Transverse colon (tissue), 4 donors: ENCODE data around the gene MTA1. TPM values are rescaled to one million over a fixed set of nuclear protein-coding genes. Genes with fewer than 3 reads are reported as not detected.

Experiments
- DNase-seq: peaks from one replicate; pipeline ENCODE4 v3.0.0-alpha.2; 2019
- H3K27ac ChIP-seq, 4 donors: fragments of 200-600 bp; sonication (generic); 2 replicates each; pipeline ENCODE4 v1.5.1; 2016 to 2018; ENCODE audit warnings: inconsistent platforms in 4 of 4
- H3K27me3 ChIP-seq: fragments of 200-600 bp; sonication (generic); 2 replicates; pipeline ENCODE4 v1.5.1; 2017; ENCODE audit warnings: inconsistent platforms
- H3K36me3 ChIP-seq, 4 donors: fragments of 200-600 bp; sonication (generic); 2 replicates each; pipeline ENCODE4 v1.5.1; 2017 to 2019; ENCODE audit warnings: inconsistent platforms in 4 of 4
- H3K4me1 ChIP-seq, 4 donors: fragments of 200-600 bp; sonication (generic); 2 replicates each; pipeline ENCODE4 v1.5.1; 2017 to 2020; ENCODE audit warnings: inconsistent platforms in 4 of 4
- H3K4me3 ChIP-seq, 4 donors: fragments of 200-600 bp; sonication (generic); 1 replicate in 1 of 4; 2 replicates in 3 of 4; pipeline versions ENCODE4 v1.5.1 to v1.6.1; 2017 to 2019; ENCODE audit warnings: inconsistent platforms in 4 of 4
- H3K9me3 ChIP-seq, 2 donors: fragments of 200-600 bp; sonication (generic); 2 replicates each; pipeline ENCODE4 v1.5.1; 2017 to 2019; ENCODE audit warnings: inconsistent platforms in 2 of 2
- EP300 ChIP-seq: sonication (generic); formaldehyde crosslinking; IDR thresholded peaks from one replicate; pipeline ENCODE4 v1.6.1; 2017; ENCODE audit warnings: antibody characterized with exemption, low read depth
- POLR2A ChIP-seq: fragments of 450-650 bp; IDR thresholded peaks from one replicate; pipeline ENCODE4 v1.6.1; 2016; ENCODE audit warnings: antibody characterized with exemption, mild to moderate bottlenecking, moderate library complexity
- POLR2AphosphoS5 ChIP-seq, 3 donors: sonication (generic); formaldehyde crosslinking; IDR thresholded peaks; one replicate each; pipeline ENCODE4 v1.6.1; 2016; ENCODE audit warnings: antibody characterized with exemption in 3 of 3
- WGBS, 2 donors: methylation state at CpG; one replicate each; pipeline ENCODE4 v1.1.5; 2018; ENCODE audit warnings: low coverage in 1 of 2; 5-methylcytosine and 5-hydroxymethylcytosine counted together
- in situ Hi-C, 4 donors: fragments of 200-750 bp; cut with MboI; loops; one replicate each; pipeline versions ENCODE4 v1.15.0 to v1.15.1; 2017; ENCODE audit warnings: low sequenced_read_pairs in 3 of 4, low pct_ligation_motif_present in 1 of 4, low pct_unique_long_range_greater_than_20kb in 1 of 4
- intact Hi-C: fragments of 100-400 bp; cut with DNase I; formaldehyde crosslinking; loops from one replicate; pipeline ENCODE4 v1.15.1; 2023; ENCODE audit warnings: low total_unique reads
- total RNA-seq, 4 donors: library from RNA; depleted of rRNA; stranded (reverse); fragments of >200 nt; gene quantifications; one replicate each; pipeline ENCODE4 v1.1.0, GENCODE V29; 2016
- TF ChIP-seq, protein P1 (sequence below), 5 experiments: fragments of 200-600 bp in 3 of 5; fragments of 450-650 bp in 2 of 5; sonication (generic) in 3 of 5; IDR thresholded peaks; 1 replicate in 2 of 5; 2 replicates in 3 of 5; pipeline ENCODE4 v1.5.1; 2016 to 2017; ENCODE audit warnings: antibody characterized with exemption in 5 of 5, inconsistent platforms in 3 of 5, mild to moderate bottlenecking in 2 of 5, moderate library complexity in 1 of 5

MTA1 gene
- total RNA-seq, 4 donors from 2014 or later: 79.4 to 293 (median 106) TPM

DNA sequence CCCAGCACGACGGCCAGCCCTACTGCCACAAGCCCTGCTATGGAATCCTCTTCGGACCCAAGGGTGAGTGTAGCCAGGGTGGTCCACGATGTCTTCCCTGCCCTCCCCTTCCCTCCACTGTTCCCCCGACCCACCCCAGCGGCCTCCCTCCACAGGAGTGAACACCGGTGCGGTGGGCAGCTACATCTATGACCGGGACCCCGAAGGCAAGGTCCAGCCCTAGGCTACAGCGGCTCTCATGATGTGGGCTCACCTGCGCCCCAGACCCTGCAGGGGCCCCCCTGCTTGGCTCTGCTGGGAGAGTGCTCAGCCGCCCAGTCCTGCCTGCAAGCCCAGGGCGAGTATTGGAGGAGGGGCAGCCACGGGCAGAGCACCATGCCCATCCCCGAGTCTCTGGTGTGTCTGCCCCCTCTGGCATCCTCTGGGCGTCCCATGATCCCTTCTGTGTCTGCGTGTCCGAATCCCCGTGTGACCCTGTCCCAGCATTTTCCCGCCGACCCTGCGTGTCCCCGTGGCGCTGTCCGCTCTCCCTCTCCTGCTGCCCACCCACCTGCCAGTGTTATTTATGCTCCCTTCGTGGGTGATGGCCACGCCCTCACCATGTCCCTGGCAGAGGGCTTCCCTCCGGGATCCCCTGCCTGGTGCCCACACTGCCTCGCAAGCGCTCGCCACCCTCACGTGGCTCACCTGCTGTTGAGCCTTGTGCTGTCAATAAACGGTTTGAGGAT, 60.0 kb downstream of the MTA1 start:
- Histone ChIP-seq H3K36me3 (no peaks in the 10 kb centered on the region), H3K4me1 (peaks cover 40 to 83% (median 63%) of the 10 kb centered on the region in 4 donors), H3K27ac (peak overlapping the region in 3 of 4 donors; percentile 98 to 99 (median 99)), H3K9me3 (no peaks in the 10 kb centered on the region), H3K4me3 (no peak overlapping the region), H3K27me3 (peaks cover 57% of the 10 kb centered on the region)
- intact Hi-C loops: loop anchor here (2.0 to 5.0 kb wide), 2 partner anchors 48 to 109 kb away; partner anchors contain the start of gene TMEM121
- DNase-seq: no peak
- TF ChIP-seq POLR2AphosphoS5 (IDR thresholded peaks at IDR 0.05): no peak
- in situ Hi-C loops: no loop called here
- 41% methylated on average over 32 of the region's 34 CpGs; no CpG with 5 or more reads in 1 of the 2 donors for WGBS, 2 donors

DNA sequence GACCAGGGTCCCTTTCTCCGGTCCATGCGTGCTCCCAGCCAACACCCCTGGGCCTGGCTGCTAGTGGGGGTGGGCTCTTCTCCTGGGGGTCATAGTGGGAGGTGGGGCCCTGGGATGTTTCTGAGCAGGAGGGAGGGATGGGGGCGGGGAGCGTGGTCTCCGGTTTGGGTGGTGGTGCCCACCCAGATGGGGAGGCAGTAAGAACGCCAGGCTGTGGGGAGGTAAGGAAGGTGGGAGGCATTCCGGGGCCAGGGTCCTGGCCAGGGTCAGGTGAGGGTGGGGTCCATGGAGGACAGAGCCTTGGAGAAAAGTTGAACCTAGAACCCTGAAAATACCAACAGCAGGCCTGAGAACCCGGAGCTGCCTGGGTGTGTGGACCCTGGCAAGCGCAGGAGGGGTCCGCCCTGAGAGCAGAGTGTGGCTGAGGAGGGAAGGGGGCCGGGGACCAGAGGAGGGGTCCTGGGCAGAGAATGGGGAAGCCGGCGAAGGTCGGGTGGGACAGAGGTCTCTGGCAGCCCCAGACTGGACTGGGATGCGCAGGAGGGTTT, 60.6 kb downstream of the MTA1 start:
- TF ChIP-seq POLR2AphosphoS5 (IDR thresholded peaks at IDR 0.05): no peak
- no peak for TF ChIP-seq EP300
- no peak for TF ChIP-seq POLR2A
- TF ChIP-seq, protein P1, sequence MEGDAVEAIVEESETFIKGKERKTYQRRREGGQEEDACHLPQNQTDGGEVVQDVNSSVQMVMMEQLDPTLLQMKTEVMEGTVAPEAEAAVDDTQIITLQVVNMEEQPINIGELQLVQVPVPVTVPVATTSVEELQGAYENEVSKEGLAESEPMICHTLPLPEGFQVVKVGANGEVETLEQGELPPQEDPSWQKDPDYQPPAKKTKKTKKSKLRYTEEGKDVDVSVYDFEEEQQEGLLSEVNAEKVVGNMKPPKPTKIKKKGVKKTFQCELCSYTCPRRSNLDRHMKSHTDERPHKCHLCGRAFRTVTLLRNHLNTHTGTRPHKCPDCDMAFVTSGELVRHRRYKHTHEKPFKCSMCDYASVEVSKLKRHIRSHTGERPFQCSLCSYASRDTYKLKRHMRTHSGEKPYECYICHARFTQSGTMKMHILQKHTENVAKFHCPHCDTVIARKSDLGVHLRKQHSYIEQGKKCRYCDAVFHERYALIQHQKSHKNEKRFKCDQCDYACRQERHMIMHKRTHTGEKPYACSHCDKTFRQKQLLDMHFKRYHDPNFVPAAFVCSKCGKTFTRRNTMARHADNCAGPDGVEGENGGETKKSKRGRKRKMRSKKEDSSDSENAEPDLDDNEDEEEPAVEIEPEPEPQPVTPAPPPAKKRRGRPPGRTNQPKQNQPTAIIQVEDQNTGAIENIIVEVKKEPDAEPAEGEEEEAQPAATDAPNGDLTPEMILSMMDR (IDR thresholded peaks at IDR 0.05): no peak
- Histone ChIP-seq H3K9me3 (no peaks in the 10 kb centered on the region), H3K4me1 (peaks cover 34 to 80% (median 60%) of the 10 kb centered on the region in 4 donors), H3K4me3 (no peak overlapping the region), H3K36me3 (no peaks in the 10 kb centered on the region), H3K27me3 (peaks cover 50% of the 10 kb centered on the region), H3K27ac (peak overlapping the region; percentile 91 to 99 (median 98))
- intact Hi-C loops (loop anchor here (2.0 to 5.0 kb wide), 2 partner anchors 47 to 109 kb away; partner anchors contain the start of gene TMEM121), in situ Hi-C loops (no loop called here)
- WGBS, 2 donors: 43 to 48% methylated on average over 5 to 15 of the region's 15 CpGs
- no peak for DNase-seq

DNA sequence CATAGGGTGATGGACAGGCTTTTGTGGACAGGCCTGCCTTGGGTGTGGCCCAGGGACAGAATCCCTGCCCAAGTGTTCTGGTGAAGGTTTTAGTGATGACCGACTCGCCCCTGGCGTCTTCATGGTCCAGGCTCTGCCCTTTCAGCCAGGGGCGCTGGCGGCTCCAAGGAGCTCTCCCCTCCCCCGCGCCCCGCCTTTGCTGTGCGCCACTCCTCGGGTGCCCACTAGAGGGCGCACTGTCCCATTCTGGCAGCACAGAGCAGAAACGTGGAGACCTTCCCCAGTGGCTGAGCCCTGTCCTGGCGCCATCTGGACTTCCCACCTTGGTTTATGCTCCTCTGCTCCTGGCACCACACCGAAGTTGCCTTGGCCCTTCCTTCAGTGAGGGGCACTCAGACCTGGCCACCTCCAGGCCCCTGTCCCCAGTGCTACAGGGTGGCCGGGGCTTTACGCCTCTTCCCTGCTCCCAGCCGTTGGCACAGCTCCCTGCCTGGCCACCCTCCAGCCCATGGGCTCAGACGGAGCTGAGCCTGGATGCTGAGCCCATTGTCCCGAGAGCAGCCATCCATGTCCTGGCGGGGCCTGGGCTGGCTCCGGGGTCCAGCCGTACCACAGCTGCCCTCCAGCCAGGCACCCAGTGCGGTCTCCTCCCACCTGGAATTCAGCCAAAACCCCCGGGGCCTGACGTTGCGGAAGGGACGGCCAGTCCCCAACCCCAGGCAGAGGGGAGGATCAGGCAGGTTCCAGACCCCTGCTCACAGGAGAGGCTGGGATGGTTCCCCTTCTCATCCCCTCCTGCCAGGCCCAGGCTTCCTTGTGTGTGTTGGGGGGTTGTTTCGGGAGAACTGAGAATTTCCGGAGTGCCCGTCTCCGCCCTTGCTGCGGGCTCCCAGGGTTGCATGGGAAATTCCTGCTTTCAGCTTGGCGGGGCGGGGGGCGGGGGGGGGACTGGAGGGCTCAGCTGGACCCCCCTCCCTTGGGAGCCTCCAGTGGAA, 61.5 kb downstream of the MTA1 start:
- TF ChIP-seq POLR2AphosphoS5 (IDR thresholded peaks at IDR 0.05) (peak in 2 of 3 donors; percentile 76 to 78), POLR2A (peak; percentile 42), EP300 (no peak)
- TF ChIP-seq, protein P1 (IDR thresholded peaks at IDR 0.05): peak; percentile 99 to 100 (median 99)
- H3K27ac ChIP-seq: peak overlapping the region; percentile 91 to 99 (median 98)
- intact Hi-C loops: loop anchor here (2.0 to 5.0 kb wide), 2 partner anchors 46 to 110 kb away; partner anchors contain the start of gene TMEM121
- peak overlapping the region; percentile 10 to 44 (median 23) for H3K4me3 ChIP-seq
- peaks cover 37 to 78% (median 59%) of the 10 kb centered on the region in 4 donors for H3K4me1 ChIP-seq
- peak; percentile 92 for DNase-seq
- H3K36me3 ChIP-seq: no peaks in the 10 kb centered on the region
- WGBS, 2 donors: 1% methylated on average over 16 of the region's 35 CpGs; no CpG with 5 or more reads in 1 of the 2 donors
- no peaks in the 10 kb centered on the region for H3K9me3 ChIP-seq
- in situ Hi-C loops: no loop called here
- peaks cover 44% of the 10 kb centered on the region for H3K27me3 ChIP-seq

DNA sequence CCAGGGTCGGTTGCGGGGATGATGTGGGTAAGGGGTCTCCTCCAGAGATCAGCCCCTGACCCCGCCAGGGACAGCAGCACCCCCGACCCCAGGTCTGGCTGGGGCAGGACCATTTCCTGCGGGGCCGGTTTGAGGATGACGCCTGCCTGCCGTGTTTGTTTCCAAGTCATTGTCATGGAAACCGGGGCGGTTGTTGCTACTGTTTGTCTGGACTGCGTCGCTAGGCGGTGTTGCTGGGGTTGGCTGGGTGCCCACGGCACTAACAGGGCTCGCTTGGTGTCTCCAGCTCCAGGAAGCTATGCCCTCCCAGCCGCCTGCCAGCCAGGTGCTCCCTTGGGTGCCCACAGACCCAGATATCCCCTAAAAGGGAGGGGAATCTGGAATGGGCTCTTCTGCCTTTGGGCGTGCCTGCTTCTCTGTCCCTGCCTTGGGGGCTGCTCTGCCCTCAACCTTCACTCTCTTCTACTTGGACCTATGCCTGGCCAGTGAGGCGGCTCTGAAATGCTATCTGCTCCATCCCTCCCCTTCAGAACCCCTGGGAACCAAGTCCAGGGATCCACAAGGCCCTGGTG, 62.3 kb downstream of the MTA1 start:
- Histone ChIP-seq H3K9me3 (no peaks in the 10 kb centered on the region), H3K36me3 (no peaks in the 10 kb centered on the region), H3K4me3 (peak overlapping the region in 3 of 4 donors; percentile 10 to 44 (median 33)), H3K27ac (peak overlapping the region; percentile 91 to 99 (median 98)), H3K27me3 (peaks cover 44% of the 10 kb centered on the region), H3K4me1 (peaks cover 39 to 78% (median 58%) of the 10 kb centered on the region in 4 donors)
- in situ Hi-C loops (no loop called here), intact Hi-C loops (loop anchor here (2.0 to 5.0 kb wide), 2 partner anchors 45 to 111 kb away; partner anchors contain the start of gene TMEM121)
- 2% methylated on average over 17 of the region's 18 CpGs; no CpG with 5 or more reads in 1 of the 2 donors for WGBS, 2 donors
- DNase-seq: peak; percentile 96
- TF ChIP-seq EP300: peak; percentile 84
- peak; percentile 24 to 88 (median 75) for TF ChIP-seq POLR2AphosphoS5 (IDR thresholded peaks at IDR 0.05)
- TF ChIP-seq, protein P1 (IDR thresholded peaks at IDR 0.05): peak in 2 of 5 experiments; percentile 5 to 27
- peak; percentile 30 for TF ChIP-seq POLR2A
